ENCODE measurements around the gene PEF1.

Gene PEF1

GRCh38 chr1:31652891-31653499 is 8.3 kb upstream of the PEF1 start:
- no peak for DNase-seq

- DNase-seq = no peak
These were observed 7.1 kb upstream of the PEF1 start for GRCh38 chr1:31651766-31652165.

GRCh38 chr1:31651089-31651420 is 6.4 kb upstream of the PEF1 start:
- DNase-seq = no peak

- DNase-seq = no peak
These were observed 5.7 kb upstream of the PEF1 start for GRCh38 chr1:31650161-31651088.

- no peak for DNase-seq
These were observed 4.1 kb upstream of the PEF1 start for GRCh38 chr1:31648641-31649357.

GRCh38 chr1:31648190-31648589 is 3.5 kb upstream of the PEF1 start:
- DNase-seq = no peak

GRCh38 chr1:31647106-31647505 is 2.4 kb upstream of the PEF1 start:
- no peak for DNase-seq

- no peak for DNase-seq
These were observed 1.7 kb upstream of the PEF1 start for GRCh38 chr1:31646259-31646960.

GRCh38 chr1:31645274-31645568 is 545 bp upstream of the PEF1 start:
- DNase-seq = no peak

GRCh38 chr1:31643976-31644559 is 608 bp downstream of the PEF1 start:
- no peak for DNase-seq

GRCh38 chr1:31642897-31643296 is 1.8 kb downstream of the PEF1 start:
- DNase-seq = no peak

GRCh38 chr1:31642366-31642765 is 2.3 kb downstream of the PEF1 start:
- no peak for DNase-seq

GRCh38 chr1:31640964-31641363 is 3.7 kb downstream of the PEF1 start:
- no peak for DNase-seq

GRCh38 chr1:31640179-31640578 is 4.5 kb downstream of the PEF1 start:
- DNase-seq = no peak

- no peak for DNase-seq
These were observed 5.1 kb downstream of the PEF1 start for GRCh38 chr1:31639543-31639942.

- DNase-seq = no peak
These were observed 6.6 kb downstream of the PEF1 start for GRCh38 chr1:31637915-31638673.

- no peak for DNase-seq
These were observed 11.6 kb downstream of the PEF1 start for GRCh38 chr1:31633117-31633516.

GRCh38 chr1:31632649-31633048 is 12.0 kb downstream of the PEF1 start:
- no peak for DNase-seq

GRCh38 chr1:31628931-31629556 is 15.6 kb downstream of the PEF1 start:
- DNase-seq = no peak

- peak; percentile 36 for DNase-seq
These were observed 16.6 kb downstream of the PEF1 start for GRCh38 chr1:31627930-31628559.

GRCh38 chr1:31627301-31627929 is 17.3 kb downstream of the PEF1 start:
- DNase-seq = peak; percentile 36

All from midbrain (tissue), 1 donor.